GF-D8 (cell line): Measurements from ENCODE around the gene NLK.
"Not testable (repeated sequence)": the region's sequence is repeated elsewhere in the genome, so short reads cannot be mapped to it uniquely, and the experiment has no call there.

Experiments
- DNase-seq: peaks from one replicate; lab custom pipeline; 2025; lab: John Stamatoyannopoulos, UW

Gene NLK

GRCh38 chr17:28072936-28073533 is 30.6 kb downstream of the NLK start:
- no peak for DNase-seq

GRCh38 chr17:28074010-28074409 is 31.5 kb downstream of the NLK start:
- no peak for DNase-seq

DNA sequence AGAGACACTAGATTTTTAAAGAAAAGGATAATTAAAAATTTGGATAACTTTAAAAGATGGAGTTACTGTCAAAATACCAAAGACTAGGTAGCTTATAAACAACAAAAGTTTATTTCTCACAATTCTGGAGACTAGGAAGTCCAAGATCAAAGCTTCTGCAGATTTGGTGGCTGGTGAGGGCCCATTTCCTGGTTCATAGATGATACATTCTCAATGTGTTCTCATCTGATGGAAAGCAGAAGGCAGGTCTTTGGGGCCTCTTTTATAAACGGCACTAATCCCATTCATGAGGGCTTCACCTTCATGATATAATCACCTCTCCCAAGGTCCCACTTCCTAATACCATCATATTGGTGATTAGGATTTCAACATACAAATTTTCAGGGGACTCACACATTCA is 33.7 kb downstream of the NLK start:
- no peak for DNase-seq

- not testable (repeated sequence) for DNase-seq
Measured at GRCh38 chr17:28077140-28077539, 34.7 kb downstream of the NLK start.

DNA sequence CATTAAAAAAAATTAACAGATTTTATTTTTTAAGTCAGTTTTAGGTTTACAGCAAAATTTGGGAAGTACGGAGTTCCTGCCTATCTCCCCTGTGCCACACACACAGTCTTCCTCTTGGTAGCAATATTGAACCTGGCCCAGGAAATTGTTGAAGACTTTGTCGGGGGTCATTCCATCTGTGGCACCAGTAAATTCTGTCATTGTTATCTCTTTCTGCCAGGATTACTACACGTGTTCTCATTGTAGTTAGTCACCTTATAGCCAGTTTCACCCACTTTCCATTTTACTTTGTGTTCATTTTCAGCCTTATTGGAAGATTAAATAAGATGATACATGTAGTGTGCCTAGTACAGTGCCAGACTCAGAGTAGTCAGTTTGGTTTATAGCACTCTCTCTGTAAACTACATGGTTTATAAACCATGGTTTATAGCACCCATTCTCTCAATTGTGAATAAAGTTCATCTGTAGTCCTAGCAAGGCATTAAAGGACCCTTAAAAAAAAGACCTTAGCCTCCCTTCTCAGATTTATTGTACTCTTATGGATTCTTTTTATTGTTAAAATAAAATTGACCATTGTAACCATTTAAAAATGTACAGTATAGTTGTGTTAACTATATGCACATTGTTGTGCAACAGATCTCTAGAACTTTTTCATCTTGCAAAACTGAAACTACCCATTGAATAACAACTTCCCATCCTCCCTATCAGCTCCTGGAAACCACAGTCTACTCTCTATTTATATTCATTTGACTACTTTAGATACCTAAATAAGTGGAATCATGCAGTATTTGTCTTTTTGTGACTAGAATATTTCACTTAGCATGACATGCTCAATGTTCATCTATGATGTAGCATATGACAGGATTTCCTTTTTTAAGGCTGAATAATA is 36.1 kb downstream of the NLK start:
- DNase-seq: no peak

GRCh38 chr17:28081467-28081866 is 39.0 kb downstream of the NLK start:
- DNase-seq: no peak

GRCh38 chr17:28085766-28086165 is 43.3 kb downstream of the NLK start:
- DNase-seq: no peak

DNA sequence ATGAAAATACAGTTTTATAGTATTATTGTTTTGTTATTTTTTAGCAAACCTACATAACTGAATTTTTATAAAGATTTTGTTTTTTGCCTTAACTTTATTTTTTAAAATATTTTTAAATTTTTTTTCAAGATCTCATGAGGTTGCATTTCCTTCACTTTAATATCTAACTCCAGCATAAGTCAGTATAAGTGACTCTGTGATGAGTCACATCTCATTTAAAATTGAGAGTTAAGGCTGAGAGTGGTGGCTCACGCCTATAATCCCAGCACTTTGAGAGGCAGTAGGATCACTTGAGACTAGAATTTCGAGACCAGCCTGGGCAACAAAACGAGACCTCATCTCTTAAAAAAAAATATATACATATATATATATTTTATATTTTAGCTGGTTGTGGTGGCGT is 44.0 kb downstream of the NLK start:
- DNase-seq: no peak

DNA sequence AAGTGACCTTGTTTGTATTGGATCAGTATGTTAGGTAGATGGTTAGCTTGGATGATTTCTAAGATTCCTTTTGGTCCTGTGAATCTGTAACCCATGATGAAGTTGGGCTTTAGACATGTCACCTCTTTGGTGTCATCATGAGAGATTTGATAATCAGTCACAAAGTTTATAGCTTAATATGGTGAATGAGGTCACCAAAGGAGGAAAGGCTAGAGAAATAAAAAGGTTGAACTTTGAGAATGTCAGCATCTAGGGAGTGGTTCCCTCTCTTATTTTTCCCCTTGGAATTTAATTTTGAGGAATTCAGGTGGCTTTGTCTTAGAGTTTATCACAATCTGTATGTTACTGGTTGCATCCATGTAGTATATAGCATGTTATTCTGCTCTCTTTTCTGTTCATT is 45.3 kb downstream of the NLK start:
- DNase-seq: no peak

DNA sequence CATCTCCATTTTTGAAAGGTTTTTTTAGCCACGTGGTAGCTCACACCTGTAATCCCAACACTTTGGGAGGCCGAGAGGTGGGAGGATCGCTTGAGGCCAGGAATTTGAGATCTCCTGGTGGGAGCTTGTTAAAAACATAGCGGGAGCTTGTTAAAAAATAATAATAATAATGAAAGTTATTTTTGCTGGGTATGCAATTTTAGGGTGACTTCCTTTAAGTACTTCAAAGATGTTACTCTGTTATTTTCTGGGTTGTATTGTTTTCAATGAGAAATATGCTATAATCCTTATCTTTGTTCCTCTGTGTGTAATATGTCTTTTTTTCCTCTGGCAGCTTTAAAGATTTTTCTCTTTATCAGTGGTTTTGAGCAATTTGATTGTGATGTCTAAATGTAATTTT is 48.1 kb downstream of the NLK start:
- no peak for DNase-seq

DNA sequence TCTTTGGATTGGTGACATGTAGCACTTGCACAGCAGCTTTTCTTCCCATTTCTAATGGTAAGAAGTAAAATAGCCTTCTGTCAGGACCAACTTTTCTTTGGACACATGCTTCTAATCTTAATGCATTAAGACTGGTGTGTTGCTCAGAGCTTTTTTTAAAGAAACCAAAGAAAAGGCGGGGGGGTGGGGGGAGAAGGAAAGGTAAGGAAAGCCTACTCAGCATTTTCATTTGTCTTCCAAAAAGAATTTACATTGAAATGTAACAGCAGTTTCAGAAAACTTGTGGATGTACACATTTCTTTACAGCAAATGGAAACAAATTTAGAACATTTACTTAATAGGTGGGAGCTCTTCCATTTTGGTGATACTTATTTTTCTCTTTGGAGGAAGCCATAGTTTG is 49.6 kb downstream of the NLK start:
- no peak for DNase-seq

GRCh38 chr17:28093999-28094716 is 51.7 kb downstream of the NLK start:
- DNase-seq: no peak

GRCh38 chr17:28096756-28097155 is 54.3 kb downstream of the NLK start:
- DNase-seq: no peak

GRCh38 chr17:28097254-28097653 is 54.8 kb downstream of the NLK start:
- no peak for DNase-seq

- no peak for DNase-seq
Measured at GRCh38 chr17:28097901-28098300, 55.4 kb downstream of the NLK start.

DNA sequence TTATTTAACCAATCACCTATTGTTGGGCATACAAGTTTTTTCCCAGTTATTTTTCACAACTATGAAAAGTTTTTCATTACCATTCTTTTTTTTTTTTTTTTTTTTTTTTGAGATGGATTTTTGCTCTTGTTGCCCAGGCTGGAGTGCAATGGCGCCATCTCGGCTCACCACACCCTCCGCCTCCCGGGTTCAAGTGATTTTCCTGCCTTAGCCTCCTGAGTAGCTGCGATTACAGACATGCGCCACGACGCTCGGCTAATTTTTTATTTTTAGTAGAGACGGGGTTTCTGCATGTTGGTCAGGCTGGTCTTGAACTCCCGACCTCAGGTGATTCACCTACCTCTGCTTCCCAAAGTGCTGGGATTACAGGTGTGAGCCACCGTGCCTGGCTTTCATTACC is 56.1 kb downstream of the NLK start:
- not testable (repeated sequence) for DNase-seq

DNA sequence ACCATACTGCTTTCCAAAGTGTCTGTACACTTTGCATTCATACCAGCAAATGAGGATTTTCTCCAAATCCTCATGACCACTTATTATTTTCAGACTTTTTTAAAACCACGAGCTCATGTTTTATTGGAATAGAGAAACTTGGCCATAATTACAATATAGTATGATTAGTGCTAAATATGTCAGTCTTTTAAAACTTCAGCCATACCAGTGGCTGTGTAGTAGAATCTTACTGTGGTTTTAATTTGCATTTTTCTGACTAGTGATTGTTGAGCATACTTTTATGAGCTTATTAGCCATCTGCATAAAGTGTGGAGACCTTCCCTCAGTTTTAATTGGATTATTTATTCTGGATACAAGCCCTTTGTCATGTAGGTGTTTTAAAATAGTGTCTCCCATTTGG is 57.8 kb downstream of the NLK start:
- no peak for DNase-seq

- no peak for DNase-seq
Measured at GRCh38 chr17:28100936-28101335, 58.5 kb downstream of the NLK start.

DNA sequence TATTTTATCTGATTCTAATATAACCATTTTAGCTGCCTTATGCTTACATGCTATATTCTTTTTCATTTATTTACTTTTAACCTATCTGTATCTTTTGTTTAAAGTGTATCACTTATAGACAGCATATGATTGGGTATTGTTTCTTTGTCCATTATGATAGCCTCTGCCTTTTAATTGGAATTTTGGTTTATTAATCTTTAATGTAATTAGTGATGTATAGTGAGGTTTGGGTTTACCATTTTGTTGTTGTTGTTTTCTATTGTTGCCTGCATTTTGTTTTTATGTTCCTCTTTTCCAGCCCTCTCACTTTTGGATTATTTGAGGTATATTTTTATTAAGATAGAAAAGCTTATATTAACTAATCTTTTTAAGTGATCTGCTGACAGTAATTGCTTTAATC is 59.4 kb downstream of the NLK start:
- no peak for DNase-seq

DNA sequence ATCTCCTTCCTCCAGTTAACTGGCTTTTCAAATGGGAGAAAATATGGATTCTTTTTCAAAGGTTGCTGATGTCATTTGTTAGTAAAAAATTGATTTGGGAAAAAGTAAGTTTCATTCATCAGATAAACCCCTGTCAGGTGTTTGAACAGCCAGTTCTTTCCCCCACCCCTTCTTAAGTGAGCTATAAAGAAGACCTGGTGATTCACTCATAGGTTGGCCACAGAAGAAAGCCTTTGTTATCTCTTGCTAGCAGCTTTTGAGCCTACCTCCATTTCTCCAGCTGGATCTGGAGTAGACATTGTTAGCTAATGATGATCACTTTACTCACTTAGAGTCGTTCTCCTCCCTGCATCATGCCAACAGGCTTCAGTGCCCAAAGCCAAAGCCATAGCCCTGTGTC is 63.0 kb downstream of the NLK start:
- no peak for DNase-seq

- no peak for DNase-seq
Measured at GRCh38 chr17:28110184-28110583, 67.7 kb downstream of the NLK start.

DNA sequence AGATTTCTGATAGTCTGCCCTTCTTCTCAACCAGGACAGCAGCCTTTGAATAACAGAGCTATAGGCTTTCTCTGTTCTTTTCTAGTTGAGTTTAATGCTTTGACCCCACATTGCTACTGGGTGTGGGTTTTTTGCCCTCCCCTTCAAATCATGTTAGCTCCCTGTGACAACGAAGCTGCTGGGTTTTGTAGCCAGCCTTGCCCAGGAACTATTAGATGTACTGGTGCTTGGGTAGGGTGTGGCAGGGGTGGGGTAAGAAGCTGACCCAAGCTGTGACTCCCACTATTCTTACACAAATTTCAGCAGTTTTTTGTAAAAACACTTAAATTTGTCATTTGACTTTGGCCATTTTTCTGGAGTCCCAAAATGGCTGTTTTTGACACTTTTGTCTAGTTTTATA is 69.7 kb downstream of the NLK start:
- DNase-seq: no peak

- no peak for DNase-seq
Measured at GRCh38 chr17:28112606-28113005, 70.1 kb downstream of the NLK start.
